GM12872 (cell line): ENCODE results near the gene EDN2.

Experiments used
- CTCF ChIP-seq: IDR thresholded peaks from 3 replicates; pipeline ENCODE4 v1.5.1; 2011; ENCODE audit warnings: low read depth, mild to moderate bottlenecking, low read length, moderate library complexity; ENCODE audit not compliant: insufficient read depth

Gene EDN2

GRCh38 chr1:41492341-41492848 lies 7.9 kb upstream of the EDN2 start:
- TF ChIP-seq CTCF = peak; percentile 85

- no peak for TF ChIP-seq CTCF
Measured at GRCh38 chr1:41490911-41491310, 6.4 kb upstream of the EDN2 start.

- no peak for TF ChIP-seq CTCF
Measured at GRCh38 chr1:41489561-41489960, 5.1 kb upstream of the EDN2 start.

GRCh38 chr1:41488040-41488951 lies 3.8 kb upstream of the EDN2 start:
- TF ChIP-seq CTCF = no peak

- no peak for TF ChIP-seq CTCF
Measured at GRCh38 chr1:41487126-41488039, 2.9 kb upstream of the EDN2 start.

GRCh38 chr1:41486371-41487125 lies 2.1 kb upstream of the EDN2 start:
- TF ChIP-seq CTCF = no peak
